ENCODE measurements around the gene KPNA3. TPM values are rescaled to one million over a fixed set of nuclear protein-coding genes. Genes with fewer than 3 reads are reported as not detected.
"Not testable (repeated sequence)": the region's sequence is repeated elsewhere in the genome, so short reads cannot be mapped to it uniquely, and the experiment has no call there.

KPNA3 gene
- total RNA-seq, 1 donor from 2014 or later, result 56.5 TPM

DNA sequence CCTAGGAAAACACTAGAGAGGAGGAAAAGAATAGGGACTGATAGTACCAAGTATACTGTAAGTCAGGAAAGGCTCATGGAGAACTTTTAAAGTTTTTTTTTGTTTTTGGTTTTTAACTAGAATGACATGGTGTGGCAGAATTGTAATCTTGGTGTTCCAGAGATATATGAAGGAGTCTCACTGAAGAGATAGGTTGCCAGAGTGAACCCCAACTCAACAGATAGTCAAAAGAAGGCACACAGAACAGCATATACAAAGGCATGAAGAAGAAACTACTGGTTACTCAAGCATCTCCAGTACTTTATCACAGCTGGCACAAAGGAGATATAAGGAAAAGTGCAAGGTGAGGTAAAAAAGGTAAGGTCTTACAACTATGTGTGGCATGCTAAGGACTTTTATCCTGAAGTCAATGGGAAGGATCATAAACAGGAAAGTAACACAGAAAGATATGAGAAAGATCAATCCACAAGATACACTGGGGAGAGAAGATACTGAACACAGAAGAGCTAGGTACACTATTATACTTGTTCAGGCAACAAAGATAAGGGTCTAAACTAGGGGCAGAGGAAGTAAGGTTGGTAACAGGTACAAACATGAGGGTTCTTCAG, 6.0 kb downstream of the KPNA3 start:
- no peak overlapping the region for H3K27ac Mint-ChIP-seq
- intact Hi-C loops (cut with micrococcal nuclease), result no loop called here
- no peak for DNase-seq
- peaks cover 35% of the 10 kb centered on the region for H3K4me1 Mint-ChIP-seq
- H3K36me3 Mint-ChIP-seq (ENCODE audit: low read depth), result peaks cover 27% of the 10 kb centered on the region
- H3K9me3 Mint-ChIP-seq, result no peaks in the 10 kb centered on the region
- H3K4me3 Mint-ChIP-seq, result no peak overlapping the region
- H3K27me3 Mint-ChIP-seq, result no peaks in the 10 kb centered on the region

DNA sequence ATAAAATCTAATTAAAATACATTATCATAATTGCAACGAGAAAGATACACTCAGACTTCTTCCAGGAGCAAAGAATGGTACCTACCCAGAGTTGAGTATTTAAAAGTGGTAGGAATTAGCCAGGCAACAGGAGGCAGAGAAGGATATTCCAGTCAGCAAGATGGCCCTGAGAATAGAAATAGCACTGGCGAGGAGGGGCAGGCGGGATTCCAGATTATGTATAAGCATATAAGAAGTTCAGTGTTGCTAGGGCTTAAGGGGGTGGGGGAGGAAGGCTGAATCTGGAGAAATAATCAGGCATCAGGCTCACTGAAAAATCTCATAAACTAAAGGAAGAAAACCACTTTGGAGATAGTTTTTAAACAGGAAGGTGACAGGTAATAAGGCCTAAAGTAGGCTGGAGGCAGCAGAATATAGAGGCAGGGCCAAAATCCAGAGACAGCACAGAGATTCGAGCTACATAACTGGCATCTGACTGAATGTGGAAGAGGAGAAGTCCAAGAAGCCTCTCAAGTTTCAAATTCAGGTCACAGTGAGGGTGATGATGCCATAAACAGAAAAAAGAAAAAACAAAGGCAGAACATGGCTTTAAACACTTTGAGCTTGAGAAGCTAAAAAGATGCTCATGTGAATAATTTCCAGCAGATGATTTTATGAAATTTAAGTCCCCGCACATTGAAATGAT, 7.5 kb downstream of the KPNA3 start:
- H3K36me3 Mint-ChIP-seq (ENCODE audit: low read depth), result peaks cover 17% of the 10 kb centered on the region
- no peak for DNase-seq
- no peaks in the 10 kb centered on the region for H3K27me3 Mint-ChIP-seq
- no peak overlapping the region for H3K27ac Mint-ChIP-seq
- no peaks in the 10 kb centered on the region for H3K9me3 Mint-ChIP-seq
- peaks cover 27% of the 10 kb centered on the region for H3K4me1 Mint-ChIP-seq
- intact Hi-C loops (cut with micrococcal nuclease), result no loop called here
- H3K4me3 Mint-ChIP-seq, result no peak overlapping the region

DNA sequence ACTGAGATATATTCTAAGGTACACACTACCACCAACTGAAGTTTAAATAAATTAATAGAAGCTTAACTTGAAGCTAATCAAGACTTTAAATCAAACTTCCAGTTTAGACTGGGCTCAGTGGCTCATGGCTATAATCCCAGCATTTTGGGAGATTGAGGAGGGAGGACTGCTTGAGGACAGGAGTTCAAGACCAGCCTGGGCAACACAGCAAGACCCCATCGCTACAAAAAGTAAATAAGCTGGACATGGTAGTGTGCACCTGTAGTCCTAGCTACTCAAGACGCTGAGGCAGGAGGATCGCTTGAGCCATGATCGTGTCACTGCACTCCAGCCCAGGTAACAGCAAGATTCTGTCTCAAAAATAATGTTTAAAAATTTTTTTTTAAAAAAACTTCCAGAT, 8.6 kb downstream of the KPNA3 start:
- Mint-ChIP-seq H3K4me1 (peaks cover 21% of the 10 kb centered on the region), H3K4me3 (no peak overlapping the region), H3K36me3 (ENCODE audit: low read depth) (peaks cover 13% of the 10 kb centered on the region), H3K27me3 (no peaks in the 10 kb centered on the region), H3K9me3 (no peaks in the 10 kb centered on the region), H3K27ac (no peak overlapping the region)
- DNase-seq, result no peak
- intact Hi-C loops (cut with micrococcal nuclease), result no loop called here

DNA sequence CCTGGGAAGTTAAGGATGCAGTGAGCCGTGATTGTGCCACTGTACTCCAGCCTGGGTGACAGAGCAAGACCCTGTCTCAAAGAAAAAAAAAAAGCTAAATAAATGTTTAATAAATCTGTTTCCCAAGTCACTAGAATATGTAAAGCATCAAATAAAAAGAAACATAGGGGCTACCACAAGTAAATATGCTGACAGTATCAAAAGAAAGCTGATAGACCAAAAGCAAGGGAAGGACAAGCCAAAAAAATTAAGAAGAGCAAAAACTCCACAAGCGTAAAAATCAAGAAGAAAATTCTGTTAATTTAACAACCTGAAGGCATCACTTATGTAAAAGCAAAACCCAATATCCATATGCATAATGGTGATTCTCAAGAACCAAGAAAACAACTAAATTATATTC, 9.7 kb downstream of the KPNA3 start:
- no peaks in the 10 kb centered on the region for H3K27me3 Mint-ChIP-seq
- no peak overlapping the region for H3K4me3 Mint-ChIP-seq
- H3K4me1 Mint-ChIP-seq, result peaks cover 24% of the 10 kb centered on the region
- H3K27ac Mint-ChIP-seq, result no peak overlapping the region
- no peaks in the 10 kb centered on the region for H3K9me3 Mint-ChIP-seq
- intact Hi-C loops (cut with micrococcal nuclease), result no loop called here
- peaks cover 10% of the 10 kb centered on the region for H3K36me3 Mint-ChIP-seq (ENCODE audit: low read depth)
- DNase-seq, result no peak

DNA sequence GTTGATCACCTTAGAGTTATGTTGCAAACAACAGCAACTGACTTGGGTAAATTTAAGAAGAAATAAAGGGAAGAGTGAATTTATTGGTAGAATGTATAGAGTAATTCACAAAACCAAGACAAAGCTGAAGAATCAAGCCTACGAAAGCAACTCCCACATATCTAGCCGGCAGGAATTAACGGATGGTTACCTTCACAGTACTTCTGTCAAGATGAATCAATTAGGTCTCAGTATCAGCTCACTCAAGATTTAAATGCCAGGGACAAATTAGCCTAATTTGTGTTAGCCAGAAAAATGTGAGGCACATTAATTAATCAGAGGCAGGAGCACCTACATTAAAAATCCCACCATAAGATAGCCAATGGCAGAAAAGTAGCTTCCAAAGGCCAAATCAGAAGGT, 10.7 kb downstream of the KPNA3 start:
- Mint-ChIP-seq H3K36me3 (ENCODE audit: low read depth) (peaks cover 9% of the 10 kb centered on the region), H3K27ac (no peak overlapping the region), H3K4me1 (peaks cover 27% of the 10 kb centered on the region), H3K9me3 (no peaks in the 10 kb centered on the region), H3K4me3 (no peak overlapping the region), H3K27me3 (no peaks in the 10 kb centered on the region)
- intact Hi-C loops (cut with micrococcal nuclease), result no loop called here
- no peak for DNase-seq

DNA sequence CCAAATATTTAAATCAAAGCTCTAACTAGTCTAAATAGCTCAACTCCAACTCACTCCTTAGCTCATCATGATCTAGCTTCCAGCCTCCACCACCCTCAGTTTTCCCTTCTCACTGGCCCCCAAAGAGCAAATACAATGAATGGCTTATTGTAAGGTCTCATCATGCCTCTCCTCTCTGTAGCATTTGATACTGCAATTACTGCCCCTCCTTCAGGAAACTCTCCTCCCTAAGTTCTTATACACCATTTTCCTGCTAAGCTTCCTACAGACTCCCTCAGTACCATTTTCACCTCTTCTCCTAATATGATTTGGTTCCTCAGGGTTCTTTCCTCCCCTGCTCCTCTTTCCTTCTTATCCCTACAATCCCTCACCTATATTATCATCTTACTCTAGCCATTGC, 12.8 kb downstream of the KPNA3 start:
- Mint-ChIP-seq H3K9me3 (no peaks in the 10 kb centered on the region), H3K27ac (no peak overlapping the region), H3K4me3 (no peak overlapping the region), H3K36me3 (ENCODE audit: low read depth) (peaks cover 7% of the 10 kb centered on the region), H3K4me1 (peaks cover 22% of the 10 kb centered on the region), H3K27me3 (no peaks in the 10 kb centered on the region)
- no peak for DNase-seq
- intact Hi-C loops (cut with micrococcal nuclease), result no loop called here

DNA sequence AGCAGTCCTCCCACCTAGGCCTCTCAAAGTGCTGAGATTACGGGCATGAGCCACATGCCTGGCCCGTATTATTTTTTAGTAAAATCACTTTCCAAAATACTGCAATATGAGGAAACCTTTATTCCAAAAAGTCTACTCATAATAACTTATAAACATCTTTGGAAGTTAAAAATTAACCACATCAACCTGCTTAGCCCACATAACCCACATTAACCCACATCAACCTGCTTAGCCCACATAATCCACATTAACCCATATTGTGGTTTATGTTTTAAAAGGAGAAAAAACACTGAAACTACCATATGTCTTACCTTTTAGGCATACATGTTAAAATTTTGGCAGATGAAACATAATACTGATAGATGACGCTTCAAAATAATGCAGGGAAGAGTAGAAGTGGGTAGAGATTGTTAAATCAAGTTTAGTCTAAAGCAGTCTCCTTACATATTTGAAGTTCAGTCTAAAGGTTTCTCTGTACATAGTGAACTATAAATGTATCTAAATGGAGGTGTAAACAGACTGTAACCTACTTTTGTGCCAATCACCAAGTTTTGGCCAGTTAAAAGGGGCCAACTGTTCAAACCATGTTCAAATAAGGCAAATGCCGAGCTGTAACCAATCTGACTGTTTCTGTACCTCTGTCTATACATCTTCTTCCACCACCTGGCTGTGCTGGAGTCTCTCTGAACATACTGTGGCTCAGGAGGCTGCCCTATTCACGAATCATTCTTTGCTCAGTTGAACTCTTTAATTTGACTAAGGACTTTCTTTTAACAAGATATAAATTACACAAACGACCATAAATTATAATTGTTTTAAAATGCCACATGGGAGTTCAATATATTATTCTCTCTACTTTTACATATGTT, 14.5 kb downstream of the KPNA3 start:
- Mint-ChIP-seq H3K9me3 (no peaks in the 10 kb centered on the region), H3K27ac (no peak overlapping the region), H3K36me3 (ENCODE audit: low read depth) (peaks cover 5% of the 10 kb centered on the region), H3K4me3 (no peak overlapping the region), H3K4me1 (peaks cover 18% of the 10 kb centered on the region), H3K27me3 (no peaks in the 10 kb centered on the region)
- intact Hi-C loops (cut with micrococcal nuclease), result no loop called here
- DNase-seq, result peak; percentile 57

DNA sequence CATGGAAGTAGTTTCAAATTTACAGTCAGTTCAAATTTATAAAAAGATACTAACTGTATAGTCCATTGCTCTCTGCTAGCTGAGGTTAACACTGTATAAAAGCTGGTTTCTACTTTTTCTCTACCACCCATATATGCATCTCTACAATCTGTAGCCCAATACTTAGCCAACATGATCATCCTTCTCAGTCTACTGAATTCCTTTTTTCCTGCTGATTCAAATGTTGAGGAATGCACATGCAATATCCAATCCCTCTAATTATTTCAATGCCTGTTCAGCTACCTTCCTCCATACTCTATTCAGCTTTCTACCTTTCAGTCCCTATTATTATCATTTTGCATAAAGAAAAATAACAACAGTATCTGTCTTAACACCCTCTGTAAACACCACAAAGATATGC, 15.6 kb downstream of the KPNA3 start:
- no peak for DNase-seq
- no peaks in the 10 kb centered on the region for H3K27me3 Mint-ChIP-seq
- intact Hi-C loops (cut with micrococcal nuclease), result no loop called here
- peaks cover 5% of the 10 kb centered on the region for H3K36me3 Mint-ChIP-seq (ENCODE audit: low read depth)
- no peak overlapping the region for H3K4me3 Mint-ChIP-seq
- peaks cover 18% of the 10 kb centered on the region for H3K4me1 Mint-ChIP-seq
- no peaks in the 10 kb centered on the region for H3K9me3 Mint-ChIP-seq
- H3K27ac Mint-ChIP-seq, result no peak overlapping the region

DNA sequence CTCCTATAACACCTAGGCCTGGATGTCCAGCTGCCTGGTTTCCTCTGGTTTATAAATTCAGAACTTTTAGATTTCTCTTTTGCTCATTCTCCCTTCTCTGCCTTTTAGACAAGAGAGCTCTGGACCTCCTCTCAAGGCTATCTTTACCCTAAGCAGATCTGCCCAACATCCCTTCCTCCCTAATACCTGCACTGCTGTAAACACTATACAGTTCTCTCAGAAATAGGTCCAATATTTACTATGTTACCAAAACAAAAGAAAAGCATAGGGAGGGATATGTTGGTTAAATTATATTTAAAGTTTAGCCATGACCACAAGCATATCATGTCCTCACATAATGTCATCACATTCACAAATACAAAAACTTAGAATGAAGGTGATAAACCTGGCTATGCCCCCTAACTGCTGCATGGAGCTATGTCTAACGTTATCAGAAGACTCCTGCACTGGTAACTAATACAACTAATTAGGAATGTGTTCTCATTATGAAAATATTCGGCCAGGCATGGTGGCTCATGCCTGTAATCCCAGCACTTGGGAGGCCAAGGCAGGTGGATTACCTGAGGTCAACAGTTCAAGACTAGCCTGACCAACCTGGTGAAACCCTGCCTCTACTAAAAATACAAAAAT, 18.0 kb downstream of the KPNA3 start:
- H3K9me3 Mint-ChIP-seq, result no peaks in the 10 kb centered on the region
- no peak overlapping the region for H3K27ac Mint-ChIP-seq

DNA sequence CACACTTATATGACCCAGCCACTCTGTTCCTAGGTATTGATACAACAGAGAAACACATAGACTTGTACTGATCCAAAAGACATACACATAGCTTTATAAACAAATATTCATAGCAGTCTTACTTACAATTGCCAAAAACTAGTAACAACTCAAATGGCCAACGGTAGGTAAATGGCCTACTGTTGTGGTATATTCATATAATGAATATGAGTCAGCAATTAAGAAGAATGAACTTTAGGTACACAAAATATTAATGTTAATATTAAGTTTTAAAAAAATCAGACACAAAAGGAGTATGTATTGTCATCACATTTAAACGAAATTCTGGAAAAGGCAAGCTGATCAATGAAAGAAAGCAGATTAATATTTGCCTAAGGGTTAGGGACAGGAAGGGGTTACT, 19.7 kb downstream of the KPNA3 start:
- H3K4me1 Mint-ChIP-seq, result peaks cover 11% of the 10 kb centered on the region
- H3K27me3 Mint-ChIP-seq, result no peaks in the 10 kb centered on the region
- no peaks in the 10 kb centered on the region for H3K9me3 Mint-ChIP-seq
- H3K4me3 Mint-ChIP-seq, result no peak overlapping the region
- DNase-seq, result no peak
- no peak overlapping the region for H3K27ac Mint-ChIP-seq
- peaks cover 2% of the 10 kb centered on the region for H3K36me3 Mint-ChIP-seq (ENCODE audit: low read depth)
- intact Hi-C loops (cut with micrococcal nuclease), result no loop called here

More for the DNA sequence above, 18.0 kb downstream of the KPNA3 start:
- no peak overlapping the region for H3K4me3 Mint-ChIP-seq
- peaks cover 2% of the 10 kb centered on the region for H3K36me3 Mint-ChIP-seq (ENCODE audit: low read depth)
- H3K27me3 Mint-ChIP-seq, result no peaks in the 10 kb centered on the region
- intact Hi-C loops (cut with micrococcal nuclease), result no loop called here
- peak; percentile 19 for DNase-seq
- peaks cover 17% of the 10 kb centered on the region for H3K4me1 Mint-ChIP-seq

DNA sequence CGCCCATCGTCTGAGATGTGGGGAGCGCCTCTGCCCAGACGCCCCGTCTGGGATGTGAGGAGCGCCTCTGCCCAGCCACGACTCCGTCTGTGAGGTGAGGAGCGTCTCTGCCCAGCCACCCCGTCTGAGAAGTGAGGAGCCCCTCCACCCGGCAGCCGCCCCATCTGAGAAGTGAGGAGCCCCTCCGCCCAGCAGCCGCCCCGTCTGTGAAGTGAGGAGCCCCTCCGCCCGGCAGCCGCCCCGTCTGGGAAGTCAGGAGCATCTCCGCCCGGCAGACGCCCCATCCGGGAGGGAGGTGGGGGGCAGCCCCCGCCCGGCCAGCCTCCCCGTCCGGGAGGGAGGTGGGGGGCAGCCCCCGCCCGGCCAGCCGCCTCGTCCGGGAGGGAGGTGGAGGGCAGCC, 30.7 kb downstream of the KPNA3 start:
- not testable (repeated sequence) for H3K9me3 Mint-ChIP-seq, H3K27ac Mint-ChIP-seq

DNA sequence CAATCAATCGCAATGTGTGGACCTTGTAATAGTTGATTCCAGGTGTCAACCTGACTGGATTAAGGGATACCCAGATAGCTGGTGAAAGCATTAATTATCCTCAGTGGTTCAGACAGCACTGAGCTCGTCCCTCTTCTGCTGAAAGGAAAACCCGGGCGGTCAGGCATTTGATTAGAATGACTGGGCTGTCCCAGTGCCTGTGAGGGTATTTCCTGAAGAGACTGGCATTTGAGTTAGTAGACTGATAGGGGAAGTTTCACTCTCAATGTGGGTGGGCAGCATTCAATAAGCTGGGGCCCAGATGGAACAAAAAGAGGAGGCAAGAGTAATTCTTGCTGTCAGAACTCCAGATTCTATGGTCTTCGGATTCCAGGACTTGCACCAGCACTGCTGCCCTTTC, 31.9 kb downstream of the KPNA3 start:
- Mint-ChIP-seq H3K9me3 (no peaks in the 10 kb centered on the region), H3K4me3 (no peak overlapping the region), H3K27ac (no peak overlapping the region), H3K36me3 (ENCODE audit: low read depth) (peaks cover 33% of the 10 kb centered on the region), H3K4me1 (peaks cover 18% of the 10 kb centered on the region), H3K27me3 (no peaks in the 10 kb centered on the region)
- intact Hi-C loops (cut with micrococcal nuclease), result no loop called here
- no peak for DNase-seq

More for the DNA sequence above, 30.7 kb downstream of the KPNA3 start:
- intact Hi-C loops (cut with micrococcal nuclease); DNase-seq; H3K27me3 Mint-ChIP-seq; H3K4me3 Mint-ChIP-seq: not testable (repeated sequence)
- H3K36me3 Mint-ChIP-seq (ENCODE audit: low read depth), result peaks cover 33% of the 10 kb centered on the region
- H3K4me1 Mint-ChIP-seq, result peaks cover 18% of the 10 kb centered on the region

DNA sequence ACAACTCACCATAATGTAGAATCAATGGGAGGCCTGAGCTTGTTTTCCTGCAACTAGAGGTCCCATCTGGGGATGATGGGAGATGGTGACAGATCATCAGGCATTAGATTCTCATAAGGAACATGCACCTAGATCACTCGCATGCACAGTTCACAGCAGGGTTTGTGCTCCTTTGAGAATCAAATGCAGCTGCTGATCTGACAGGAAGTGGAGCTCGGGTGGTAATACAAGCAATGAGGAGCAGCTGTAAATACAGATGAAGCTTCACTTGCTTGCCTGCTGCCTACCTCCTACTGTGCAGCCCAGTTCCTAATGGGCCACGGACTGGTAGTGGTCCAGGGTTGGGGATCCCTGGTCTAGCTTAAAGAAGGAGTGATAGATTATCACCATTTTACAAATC, 33.0 kb downstream of the KPNA3 start:
- peak overlapping the region; percentile 26 for H3K27ac Mint-ChIP-seq
- no peaks in the 10 kb centered on the region for H3K27me3 Mint-ChIP-seq
- no peak overlapping the region for H3K4me3 Mint-ChIP-seq
- H3K36me3 Mint-ChIP-seq (ENCODE audit: low read depth), result peaks cover 32% of the 10 kb centered on the region
- peaks cover 18% of the 10 kb centered on the region for H3K4me1 Mint-ChIP-seq
- DNase-seq, result peak; percentile 65
- intact Hi-C loops (cut with micrococcal nuclease), result no loop called here
- no peaks in the 10 kb centered on the region for H3K9me3 Mint-ChIP-seq

DNA sequence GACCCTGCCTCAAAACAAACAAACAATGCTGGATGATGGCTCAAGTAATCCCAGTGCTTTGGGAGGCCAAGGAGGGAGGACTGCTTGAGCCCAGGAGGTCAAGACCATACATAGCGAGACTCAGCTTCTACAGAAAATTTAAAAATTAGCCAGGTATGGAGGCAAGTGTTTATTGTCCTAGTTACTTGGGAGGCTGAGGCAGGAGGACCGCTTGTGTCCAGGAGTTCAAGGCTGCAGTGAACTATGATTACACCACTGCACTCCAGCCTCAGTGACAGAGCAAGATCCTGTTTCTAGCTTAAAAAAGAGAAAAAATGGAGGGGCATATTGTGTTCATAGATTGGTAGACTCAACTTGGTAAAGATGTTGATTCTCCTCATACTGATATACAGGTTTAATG, 36.2 kb downstream of the KPNA3 start:
- peaks cover 22% of the 10 kb centered on the region for H3K4me1 Mint-ChIP-seq
- intact Hi-C loops (cut with micrococcal nuclease), result no loop called here
- no peak overlapping the region for H3K27ac Mint-ChIP-seq

More for the DNA sequence above, 36.2 kb downstream of the KPNA3 start:
- no peaks in the 10 kb centered on the region for H3K9me3 Mint-ChIP-seq
- peaks cover 23% of the 10 kb centered on the region for H3K36me3 Mint-ChIP-seq (ENCODE audit: low read depth)
- no peak for DNase-seq
- H3K4me3 Mint-ChIP-seq, result no peak overlapping the region
- H3K27me3 Mint-ChIP-seq, result no peaks in the 10 kb centered on the region
